SW480 (cell line): ENCODE measurements around the gene SERPINB10.

Experiments used
- DNase-seq: peaks from one replicate; pipeline ENCODE4 v3.0.0-alpha.2; 2016; ENCODE audit warnings: low spot score

SERPINB10 gene

GRCh38 chr18:63982361-63982760 lies 74.6 kb downstream of the SERPINB10 start:
- DNase-seq = no peak
